NCI-H1092 (cell line): ENCODE data around the gene PET100.
"Not testable (repeated sequence)": the region's sequence is repeated elsewhere in the genome, so short reads cannot be mapped to it uniquely, and the experiment has no call there.

Experiments
- DNase-seq: peaks from one replicate; lab custom pipeline; 2025; lab: John Stamatoyannopoulos, UW

The PET100 gene

DNA sequence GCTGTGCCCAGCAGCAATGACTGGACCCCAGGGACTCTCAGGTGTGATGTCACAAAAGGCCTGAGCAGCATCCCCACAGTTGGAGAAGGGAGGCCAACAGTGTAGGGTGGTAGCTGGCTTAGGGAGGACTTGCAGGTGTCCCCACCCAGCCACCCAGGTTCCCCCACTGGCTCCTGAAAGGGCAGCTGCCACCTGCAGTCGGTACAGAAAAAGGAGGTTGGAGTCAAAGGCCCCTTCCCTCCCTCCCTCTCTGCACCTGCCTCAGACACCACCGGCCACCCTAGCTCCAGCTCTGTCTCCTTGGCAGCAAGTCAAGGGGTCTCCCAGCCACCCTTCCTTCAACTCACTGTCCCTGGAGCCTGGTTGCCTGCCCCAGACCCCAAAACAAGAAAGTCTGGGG is 4.1 kb downstream of the PET100 start, which contains the start of gene PCP2:
Gene PCP2 (minus strand): TSS at position 22 of the 400 bp plus-strand sequence. CDS start 262 bp downstream, outside the sequence.
- no peak for DNase-seq

DNA sequence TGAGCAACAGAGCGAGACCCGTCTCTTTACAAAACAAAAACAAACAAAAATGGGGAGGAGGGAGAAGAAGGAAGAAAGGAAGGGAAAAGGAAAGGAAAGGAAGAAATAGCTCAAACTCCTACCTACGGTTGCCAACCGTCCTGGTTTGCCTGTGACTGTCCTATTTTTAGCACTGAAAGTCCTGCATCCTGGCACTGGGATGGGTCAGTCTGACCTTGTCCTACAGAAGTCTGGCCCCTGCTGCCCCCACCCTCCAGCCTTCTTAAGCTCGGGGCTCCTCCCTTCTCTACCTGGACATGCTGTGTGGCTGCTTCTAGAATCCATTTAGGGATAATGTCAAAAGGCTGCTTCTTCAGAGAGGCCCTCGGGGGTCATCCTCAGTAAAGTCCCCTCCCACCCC is 6.1 kb downstream of the PET100 start:
- DNase-seq = no peak

DNA sequence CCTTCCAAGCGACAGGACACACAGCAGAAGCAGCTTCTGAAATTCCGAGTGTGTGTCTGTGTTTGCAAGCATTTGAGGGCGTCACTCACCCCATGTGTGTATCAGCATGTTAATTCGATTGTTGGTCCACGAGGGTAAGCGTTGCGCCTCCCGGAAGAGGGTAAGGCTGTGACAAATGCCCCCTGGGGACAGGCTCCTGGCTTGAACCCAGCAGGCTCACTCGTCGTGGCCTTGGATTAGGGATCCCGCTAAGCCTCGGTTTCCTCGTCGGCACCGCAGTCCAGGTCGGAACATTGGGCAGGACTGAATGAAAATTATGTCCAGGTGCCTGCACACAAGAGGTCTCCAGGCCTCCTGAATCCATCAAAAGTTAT is 6.7 kb downstream of the PET100 start:
- DNase-seq = no peak

DNA sequence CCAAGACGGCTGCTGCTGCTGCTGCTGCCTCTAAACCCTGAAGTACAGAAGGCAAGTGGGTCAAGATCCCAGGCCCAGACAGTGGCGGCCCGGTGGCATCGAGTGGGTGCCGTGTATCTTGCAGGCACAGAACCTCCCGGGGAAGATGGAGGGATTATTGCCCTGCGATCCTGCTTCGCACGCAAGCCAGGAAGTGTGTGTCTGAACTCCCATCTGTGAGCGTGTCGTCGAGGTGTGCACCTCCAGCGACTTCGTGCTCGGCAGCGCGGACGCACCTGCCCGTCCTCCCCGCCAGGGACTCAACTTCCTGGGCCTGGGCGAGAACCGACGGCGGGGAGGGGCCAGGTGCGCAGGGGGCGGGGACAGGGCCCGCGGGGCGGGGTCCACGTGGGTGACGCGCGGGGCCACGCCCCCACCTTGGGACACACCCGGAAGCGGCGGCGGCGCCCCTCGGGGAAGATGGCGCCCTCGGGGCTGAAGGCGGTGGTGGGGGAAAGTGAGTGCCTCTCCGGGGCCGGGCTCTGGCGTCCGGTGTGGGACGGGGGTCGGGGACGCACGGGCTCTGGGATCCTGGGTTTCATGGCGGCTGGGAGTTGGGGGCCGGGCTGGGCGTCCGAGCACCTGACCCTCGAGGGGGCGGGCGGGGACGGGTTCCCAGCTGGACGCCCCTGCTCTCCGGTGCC is 7.2 kb downstream of the PET100 start, which contains the start of gene STXBP2:
Gene STXBP2 (plus strand): TSS at position 420 of the 683 bp plus-strand sequence. CDS start 40 bp downstream, at position 460.
- no peak for DNase-seq

DNA sequence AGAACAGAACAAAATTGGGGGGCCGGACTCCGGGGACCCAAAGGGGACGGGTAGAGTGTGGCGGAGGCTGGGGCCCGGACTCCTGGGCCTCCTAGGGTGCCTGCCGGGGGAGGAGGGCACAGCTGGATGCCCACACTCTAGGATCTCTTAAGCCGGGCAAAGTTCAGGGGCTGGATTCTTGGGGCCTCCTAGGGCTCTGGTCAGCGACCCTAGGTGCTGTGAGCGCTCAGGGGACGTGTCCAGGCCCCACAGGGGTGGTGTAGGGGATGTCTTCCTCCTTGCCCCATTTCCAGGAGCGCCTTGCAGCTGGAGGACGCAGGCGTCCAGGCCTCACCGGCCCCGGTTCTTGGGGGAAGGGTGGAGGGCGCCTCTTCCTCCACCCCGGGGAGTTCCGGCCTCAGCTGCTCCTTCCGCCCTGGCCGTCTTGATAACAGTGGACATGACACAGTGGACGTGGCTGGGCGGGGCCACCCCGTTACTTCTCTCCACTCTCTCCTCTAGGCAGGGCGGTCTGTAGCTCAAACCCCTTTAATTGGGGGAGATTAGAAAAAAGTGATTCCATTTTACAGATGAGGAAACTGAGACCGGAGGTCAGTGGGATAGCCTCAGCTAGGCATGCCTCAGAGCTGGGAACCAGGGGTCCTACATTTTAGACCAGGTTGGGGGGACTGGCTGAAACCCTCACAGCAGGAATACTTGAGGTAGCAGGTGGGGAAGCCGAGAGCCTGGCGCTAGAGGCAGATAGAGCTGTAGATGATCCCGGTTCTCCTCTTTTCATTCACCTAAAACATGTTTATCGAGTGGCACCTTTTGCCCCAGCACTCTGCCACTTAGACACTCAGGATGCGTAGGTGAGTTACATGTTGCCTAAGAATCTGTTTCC is 8.0 kb downstream of the PET100 start:
- no peak for DNase-seq

DNA sequence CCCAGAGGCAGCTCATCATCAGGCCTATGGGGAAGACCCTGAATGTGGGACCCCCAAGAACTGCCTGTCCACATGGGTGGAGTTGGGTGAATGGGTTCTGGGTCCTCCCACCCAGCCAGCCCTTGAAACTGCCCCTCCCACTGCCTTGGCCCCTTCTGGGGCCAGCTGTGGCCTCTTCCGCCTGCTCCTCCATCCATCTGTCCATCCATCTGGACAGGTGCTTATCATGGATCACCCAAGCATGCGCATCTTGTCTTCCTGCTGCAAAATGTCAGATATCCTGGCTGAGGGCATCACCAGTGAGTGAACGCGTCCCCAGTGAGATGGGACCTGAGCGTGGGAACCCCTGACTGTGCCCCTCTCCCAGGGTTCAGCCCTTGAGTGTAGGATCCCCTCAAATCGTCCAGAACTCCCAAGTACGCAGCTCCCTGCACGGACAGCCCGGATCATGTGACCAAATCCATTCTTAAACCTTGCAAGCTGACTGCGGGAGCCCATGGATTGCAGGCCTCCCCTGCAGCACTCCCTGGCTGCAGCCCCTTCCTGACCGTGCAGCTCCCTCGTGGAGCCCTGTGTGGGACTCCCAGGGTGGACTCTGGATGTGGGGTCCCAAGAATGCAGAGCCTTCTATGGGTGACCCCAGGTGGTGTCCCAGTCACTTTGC is 9.3 kb downstream of the PET100 start:
- DNase-seq = no peak

DNA sequence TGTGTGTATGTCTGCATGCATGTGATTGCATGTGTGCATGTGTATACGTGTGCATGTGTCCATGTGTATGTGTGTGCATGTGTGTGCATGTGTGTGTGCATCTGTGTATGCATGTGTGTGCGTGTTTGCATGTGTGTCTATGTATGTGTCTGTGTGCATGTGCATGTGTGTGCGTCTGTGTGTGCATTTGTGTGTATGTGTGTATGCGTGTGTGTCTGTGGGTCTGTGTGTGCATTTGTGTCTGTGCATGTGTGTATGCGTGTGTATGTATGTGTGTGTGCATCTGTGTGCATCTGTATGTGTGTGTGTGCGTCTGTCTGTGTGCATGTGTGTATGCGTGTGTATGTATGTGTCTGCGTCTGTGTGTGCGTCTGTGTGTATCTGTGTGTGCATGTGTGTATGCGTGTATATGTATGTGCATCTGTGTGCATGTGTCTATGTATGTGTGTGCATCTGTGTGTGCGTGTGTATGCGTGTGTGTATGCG is 10.3 kb downstream of the PET100 start:
- DNase-seq = no peak

DNA sequence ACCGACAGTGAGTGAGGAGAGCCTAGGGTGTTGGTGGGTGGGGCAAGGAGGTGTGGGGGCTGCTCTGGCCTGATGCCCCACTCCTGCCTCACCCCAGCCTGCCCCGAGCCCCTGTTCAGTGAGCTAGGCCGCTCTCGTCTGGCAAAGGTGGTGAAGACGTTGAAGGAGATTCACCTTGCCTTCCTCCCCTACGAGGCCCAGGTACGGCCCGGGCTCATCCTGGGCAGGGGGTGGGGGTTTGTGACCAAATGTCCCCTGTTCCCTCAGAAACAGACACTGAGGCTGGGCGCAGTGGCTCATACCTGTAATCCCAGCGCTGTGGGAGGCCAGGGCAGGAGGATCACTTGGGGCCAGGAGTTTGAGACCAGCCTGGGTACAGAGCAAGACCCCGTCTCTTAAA is 11.2 kb downstream of the PET100 start:
- DNase-seq = no peak

DNA sequence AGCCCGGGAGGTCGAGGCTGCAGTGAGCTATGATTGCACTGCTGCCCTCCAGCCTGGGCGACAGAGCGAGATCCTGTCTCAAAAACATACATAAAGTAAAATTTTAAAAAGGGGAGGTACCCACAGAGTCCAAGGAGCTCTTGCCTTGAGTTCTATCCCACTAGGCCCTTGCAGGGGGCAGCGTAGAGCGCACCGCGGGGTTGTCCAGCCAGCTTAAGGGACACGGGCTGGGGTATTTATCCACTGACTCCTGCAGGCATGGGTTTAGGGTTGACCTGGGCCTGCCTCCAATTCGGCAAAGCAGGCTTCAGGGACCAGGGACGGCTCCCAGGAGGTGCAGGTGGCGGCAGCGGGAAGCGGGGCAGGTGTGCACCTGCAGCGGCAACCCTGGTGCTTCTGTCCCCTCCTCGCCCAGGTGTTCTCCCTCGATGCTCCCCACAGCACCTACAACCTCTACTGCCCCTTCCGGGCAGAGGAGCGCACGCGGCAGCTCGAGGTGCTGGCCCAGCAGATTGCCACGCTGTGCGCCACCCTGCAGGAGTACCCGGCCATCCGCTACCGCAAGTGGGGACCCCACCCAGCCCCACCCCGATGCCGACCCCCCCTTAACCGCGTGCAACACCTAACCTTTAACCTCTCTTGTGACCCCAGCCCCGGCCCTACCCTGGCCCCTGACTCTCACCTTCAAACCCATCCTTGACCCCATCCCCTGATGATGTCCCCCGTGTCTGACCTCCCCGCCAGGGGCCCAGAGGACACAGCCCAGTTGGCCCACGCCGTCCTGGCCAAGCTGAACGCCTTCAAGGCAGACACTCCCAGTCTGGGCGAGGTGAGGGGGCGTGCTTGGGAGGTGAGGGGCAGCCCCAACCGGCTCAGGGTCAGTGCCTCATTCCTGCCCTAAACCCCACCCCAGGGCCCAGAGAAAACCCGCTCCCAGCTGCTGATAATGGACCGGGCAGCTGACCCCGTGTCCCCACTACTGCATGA is 12.0 kb downstream of the PET100 start:
- no peak for DNase-seq

DNA sequence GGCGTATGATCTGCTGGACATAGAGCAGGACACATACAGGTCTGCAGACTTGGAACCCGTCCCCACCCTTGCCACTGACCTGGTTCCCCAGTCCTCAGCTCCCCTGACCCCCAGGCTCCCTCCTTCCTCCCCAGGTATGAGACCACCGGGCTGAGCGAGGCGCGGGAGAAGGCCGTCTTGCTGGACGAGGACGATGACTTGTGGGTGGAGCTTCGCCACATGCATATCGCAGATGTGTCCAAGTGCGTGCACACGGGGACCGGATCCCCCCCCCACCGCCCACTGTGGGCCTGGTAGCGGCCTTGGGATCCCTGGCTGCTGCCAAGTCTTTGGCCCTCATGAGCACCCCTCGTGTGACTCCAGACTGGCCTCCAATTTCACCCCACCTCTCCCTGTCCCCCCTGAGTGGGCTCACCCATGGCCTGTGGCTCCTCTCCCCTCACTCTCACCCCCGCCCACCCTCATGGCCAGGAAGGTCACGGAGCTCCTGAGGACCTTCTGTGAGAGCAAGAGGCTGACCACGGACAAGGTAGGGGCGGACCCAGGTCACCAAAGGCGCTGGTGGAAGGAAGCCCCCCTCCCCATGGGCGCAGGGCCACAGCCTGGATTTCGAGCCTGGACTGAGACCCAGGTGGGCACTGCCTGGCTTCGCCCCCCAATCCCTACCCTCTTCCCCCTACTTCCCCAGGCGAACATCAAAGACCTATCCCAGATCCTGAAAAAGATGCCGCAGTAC is 12.9 kb downstream of the PET100 start:
- DNase-seq = no peak

DNA sequence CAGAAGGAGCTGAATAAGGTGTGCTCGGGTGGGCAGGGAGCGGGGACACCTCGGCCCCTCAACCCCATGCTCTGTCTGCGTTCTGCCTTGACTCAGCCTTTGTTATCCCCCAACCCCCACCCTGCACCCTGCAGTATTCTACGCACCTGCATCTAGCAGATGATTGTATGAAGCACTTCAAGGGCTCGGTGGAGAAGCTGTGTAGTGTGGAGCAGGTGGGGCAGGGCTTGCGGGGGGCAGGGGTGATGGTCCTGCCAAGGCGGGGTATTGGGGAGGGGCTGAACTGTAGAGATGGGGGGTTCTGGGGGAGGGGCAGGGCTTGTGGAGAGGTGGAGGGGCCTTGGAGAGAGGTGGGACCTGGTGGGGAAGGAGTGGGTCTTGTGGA is 13.4 kb downstream of the PET100 start:
- DNase-seq = no peak

DNA sequence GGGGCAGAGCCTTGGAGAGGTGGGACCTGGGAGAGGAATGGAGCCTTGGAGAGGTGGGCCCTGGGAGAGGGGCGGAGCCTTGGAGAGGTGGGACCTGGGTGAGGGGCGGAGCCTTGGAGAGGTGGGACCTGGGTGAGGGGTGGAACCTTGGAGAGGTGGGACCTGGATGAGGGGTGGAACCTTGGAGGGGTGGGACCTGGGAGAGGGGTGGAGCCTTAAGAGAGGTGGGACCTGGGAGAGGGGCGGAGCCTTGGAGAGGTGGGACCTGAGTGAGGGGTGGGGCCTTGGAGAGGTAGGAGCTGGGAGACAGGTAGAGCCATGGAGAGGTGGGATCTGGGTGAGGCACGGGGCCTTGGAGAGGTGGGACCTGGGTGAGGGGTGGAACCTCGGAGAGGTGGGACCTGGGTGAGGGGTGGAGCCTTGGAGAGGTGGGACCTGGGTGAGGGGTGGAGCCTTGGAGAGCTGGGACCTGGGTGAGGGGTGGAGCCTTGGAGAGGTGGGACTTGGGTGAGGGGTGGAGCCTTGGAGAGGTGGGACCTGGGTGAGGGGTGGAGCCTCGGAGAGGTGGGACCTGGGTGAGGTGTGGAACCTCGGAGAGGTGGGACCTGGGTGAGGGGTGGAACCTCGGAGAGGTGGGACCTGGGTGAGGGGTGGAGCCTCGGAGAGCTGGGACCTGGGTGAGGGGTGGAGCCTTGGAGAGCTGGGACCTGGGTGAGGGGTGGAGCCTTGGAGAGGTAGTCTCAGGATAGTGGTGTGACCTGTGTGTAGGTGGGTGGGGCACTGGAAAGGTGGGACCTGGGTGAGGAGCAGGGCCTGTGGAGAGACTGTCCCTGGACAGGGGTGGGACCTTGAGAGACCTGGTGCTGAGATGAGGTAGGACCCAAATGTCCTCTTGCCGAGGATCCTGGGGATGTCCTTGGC is 14.3 kb downstream of the PET100 start:
- DNase-seq = not testable (repeated sequence)

DNA sequence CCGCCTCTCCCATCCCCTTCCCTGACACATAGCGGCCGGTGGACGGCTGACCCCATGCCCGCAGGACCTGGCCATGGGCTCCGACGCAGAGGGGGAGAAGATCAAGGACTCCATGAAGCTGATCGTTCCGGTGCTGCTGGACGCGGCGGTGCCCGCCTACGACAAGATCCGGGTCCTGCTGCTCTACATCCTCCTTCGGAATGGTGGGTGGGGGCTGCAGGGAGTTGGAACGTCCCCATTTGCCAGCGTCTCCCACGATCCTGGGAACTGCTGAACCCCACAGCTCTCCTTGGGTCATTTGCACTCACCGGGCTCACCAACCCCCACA is 14.9 kb downstream of the PET100 start:
- DNase-seq = no peak

DNA sequence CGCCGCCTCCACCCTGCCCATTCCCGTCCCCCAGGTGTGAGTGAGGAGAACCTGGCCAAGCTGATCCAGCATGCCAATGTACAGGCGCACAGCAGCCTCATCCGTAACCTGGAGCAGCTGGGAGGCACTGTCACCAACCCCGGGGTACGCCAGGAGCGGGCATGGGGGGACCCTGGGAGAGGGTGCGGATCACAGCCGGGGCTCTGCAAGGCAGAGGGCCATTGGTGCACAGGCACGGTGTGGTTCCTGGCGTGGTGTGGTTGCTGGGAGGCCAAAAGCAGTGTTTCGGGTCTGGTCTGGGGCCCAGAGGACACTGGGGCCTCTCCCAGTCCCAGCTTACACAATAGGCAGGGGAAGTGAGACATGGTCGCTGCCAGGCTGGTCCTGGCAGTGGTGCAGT is 15.6 kb downstream of the PET100 start:
- no peak for DNase-seq

DNA sequence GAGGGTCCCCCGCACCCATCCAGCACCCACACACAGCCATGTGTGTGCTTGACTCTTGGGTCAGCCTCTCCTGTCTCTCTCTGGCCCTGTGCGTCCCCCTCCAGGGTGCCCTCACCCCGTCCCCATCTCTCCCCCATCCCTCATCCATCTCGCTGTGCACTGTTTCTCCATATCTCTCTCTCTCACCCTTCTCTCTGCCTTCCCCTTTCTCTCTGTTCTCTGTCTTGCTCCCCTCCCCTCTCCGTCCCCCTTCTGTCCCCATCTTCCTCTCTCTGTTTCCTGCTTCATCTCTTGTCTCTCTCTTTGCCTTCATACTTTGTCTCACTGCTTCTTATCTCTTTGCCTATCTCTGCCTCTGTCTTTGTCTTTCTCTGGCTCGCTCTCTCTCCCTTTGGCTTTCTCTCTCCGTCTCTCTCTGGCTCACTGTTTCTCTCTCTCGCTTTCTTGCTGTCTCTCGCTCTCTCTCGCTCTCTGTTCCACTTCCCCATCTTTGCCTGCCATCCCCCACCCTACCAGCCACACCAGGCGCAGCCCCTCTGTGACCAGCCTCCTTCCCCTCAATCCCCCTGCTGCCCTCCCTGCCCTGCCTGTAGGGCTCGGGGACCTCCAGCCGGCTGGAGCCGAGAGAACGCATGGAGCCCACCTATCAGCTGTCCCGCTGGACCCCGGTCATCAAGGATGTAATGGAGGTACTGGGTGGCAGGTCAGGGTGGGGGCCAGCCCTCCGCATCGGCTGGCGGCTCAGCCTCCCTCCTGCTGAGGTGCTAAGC is 16.2 kb downstream of the PET100 start:
- DNase-seq = no peak

DNA sequence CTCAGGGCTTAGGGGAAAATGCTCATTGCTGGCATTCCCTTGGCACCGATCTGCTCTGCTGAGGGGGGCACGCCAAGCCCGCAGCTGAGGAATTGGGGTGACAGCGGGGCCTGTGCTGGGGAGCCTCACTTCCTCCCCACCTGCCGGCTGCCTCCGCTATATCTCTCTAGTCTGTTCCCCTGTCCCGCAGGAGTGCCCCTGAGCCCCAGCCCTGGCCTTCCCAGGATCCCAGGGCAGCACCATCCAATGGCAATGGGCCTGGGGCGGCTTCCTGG is 16.8 kb downstream of the PET100 start:
- DNase-seq = no peak

DNA sequence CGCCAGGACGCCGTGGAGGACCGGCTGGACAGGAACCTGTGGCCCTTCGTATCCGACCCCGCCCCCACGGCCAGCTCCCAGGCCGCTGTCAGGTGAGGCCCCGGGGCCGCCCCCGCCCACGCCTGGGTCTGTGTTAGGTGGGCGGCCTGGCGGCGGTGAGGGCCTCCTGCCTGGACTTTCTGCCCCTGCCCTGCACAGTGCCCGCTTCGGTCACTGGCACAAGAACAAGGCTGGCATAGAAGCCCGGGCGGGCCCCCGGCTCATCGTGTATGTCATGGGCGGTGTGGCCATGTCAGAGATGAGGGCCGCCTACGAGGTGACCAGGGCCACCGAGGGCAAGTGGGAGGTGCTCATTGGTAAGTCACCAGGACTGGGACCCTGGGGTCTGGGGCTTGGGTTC is 17.6 kb downstream of the PET100 start:
- DNase-seq = no peak

DNA sequence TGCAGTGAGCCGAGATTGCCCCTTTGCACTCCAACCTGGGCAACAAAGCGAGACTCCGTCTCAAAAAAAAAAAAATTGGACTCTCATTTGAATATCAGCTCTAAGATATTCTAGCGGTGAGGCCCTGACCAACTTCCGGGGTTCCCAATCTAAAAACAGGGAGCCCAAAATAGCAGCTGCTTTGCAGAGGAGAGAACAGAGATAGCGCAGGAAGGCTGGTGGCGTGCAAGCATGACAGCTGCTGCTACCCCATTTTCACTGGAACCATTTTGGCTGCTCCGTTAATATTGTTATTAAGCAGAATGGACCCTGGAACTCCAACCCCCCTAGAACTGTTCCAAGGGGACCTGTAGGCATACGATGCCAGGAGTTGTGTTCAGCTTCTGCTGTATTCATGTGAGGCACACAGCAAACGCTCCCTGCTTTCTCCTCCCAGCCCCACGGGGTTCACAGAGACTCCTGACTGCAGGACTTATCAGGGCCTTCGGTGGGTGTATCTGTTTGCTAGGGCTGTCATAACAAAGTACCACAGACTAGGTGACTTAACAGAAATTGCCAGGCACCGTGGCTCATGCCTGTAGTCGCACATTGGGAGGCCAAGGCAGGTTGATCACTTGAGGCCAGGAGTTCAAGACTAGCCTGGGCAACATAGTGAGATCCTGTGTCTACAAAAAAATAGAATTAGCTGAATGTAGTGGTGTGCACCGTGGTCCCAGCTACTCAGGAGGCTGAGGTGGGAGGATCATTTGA is 18.8 kb downstream of the PET100 start:
- DNase-seq = no peak
